ENCODE data around the gene IPO13.

IPO13 gene

GRCh38 chr1:43973981-43974442 is 27.3 kb downstream of the IPO13 start:
- DNase-seq (ENCODE audit: low read depth): no peak

- DNase-seq (ENCODE audit: low read depth): peak; percentile 89
Observed at GRCh38 chr1:43974443-43975248, 27.9 kb downstream of the IPO13 start, which contains the start of gene ATP6V0B. ATP6V0B (plus strand) TSS chr1:43974960; CDS start chr1:43975041, 81 bp downstream.

- peak; percentile 10 for DNase-seq (ENCODE audit: low read depth)
Observed at GRCh38 chr1:43975249-43975961, 28.7 kb downstream of the IPO13 start.

- no peak for DNase-seq (ENCODE audit: low read depth)
Observed at GRCh38 chr1:43976045-43976444, 29.3 kb downstream of the IPO13 start.

GRCh38 chr1:43976890-43977289 is 30.1 kb downstream of the IPO13 start:
- DNase-seq (ENCODE audit: low read depth): no peak

GRCh38 chr1:43977376-43978263 is 30.9 kb downstream of the IPO13 start:
- no peak for DNase-seq (ENCODE audit: low read depth)

- DNase-seq (ENCODE audit: low read depth): no peak
Observed at GRCh38 chr1:43978264-43978550, 31.5 kb downstream of the IPO13 start.

GRCh38 chr1:43978551-43979260 is 32.0 kb downstream of the IPO13 start, which contains the start of gene B4GALT2:
B4GALT2 (plus strand) TSS chr1:43979210; CDS start chr1:43981161, 1,951 bp downstream.
- peak; percentile 21 for DNase-seq (ENCODE audit: low read depth)

GRCh38 chr1:43979261-43979527 is 32.4 kb downstream of the IPO13 start:
- no peak for DNase-seq (ENCODE audit: low read depth)

- peak; percentile 11 for DNase-seq (ENCODE audit: low read depth)
Observed at GRCh38 chr1:43979528-43980254, 32.9 kb downstream of the IPO13 start.

- no peak for DNase-seq (ENCODE audit: low read depth)
Observed at GRCh38 chr1:43980255-43981134, 33.7 kb downstream of the IPO13 start.

GRCh38 chr1:43981135-43981491 is 34.4 kb downstream of the IPO13 start:
- DNase-seq (ENCODE audit: low read depth): no peak

GRCh38 chr1:43981636-43982035 is 34.9 kb downstream of the IPO13 start:
- DNase-seq (ENCODE audit: low read depth): no peak

GRCh38 chr1:43982241-43982640 is 35.5 kb downstream of the IPO13 start:
- DNase-seq (ENCODE audit: low read depth): no peak

- no peak for DNase-seq (ENCODE audit: low read depth)
Observed at GRCh38 chr1:43982808-43983207, 36.1 kb downstream of the IPO13 start.

GRCh38 chr1:43983253-43983899 is 36.6 kb downstream of the IPO13 start:
- DNase-seq (ENCODE audit: low read depth): no peak

GRCh38 chr1:43984855-43985254 is 38.1 kb downstream of the IPO13 start:
- no peak for DNase-seq (ENCODE audit: low read depth)

GRCh38 chr1:43985984-43986595 is 39.3 kb downstream of the IPO13 start:
- DNase-seq (ENCODE audit: low read depth): no peak

GRCh38 chr1:43986712-43987111 is 40.0 kb downstream of the IPO13 start:
- DNase-seq (ENCODE audit: low read depth): no peak

All from stimulated activated CD8-positive, alpha-beta memory T cell treated with anti-CD3 and anti-CD28 coated beads, Interleukin-12 subunit alpha, Interleukin-12 subunit beta, amount 100 ng/mL, for 4 hours (primary cell).